Activated T-helper 1 cell treated with anti-CD3 and anti-CD28 coated beads, Interleukin-2, amount 50 U/mL, for 16 hours (primary cell): Measurements from ENCODE around the gene PRR23B.

Experiments used
- DNase-seq, 2 donors: peaks; one replicate each; pipeline ENCODE4 v3.0.0-alpha.2; 2020; ENCODE audit warnings: low read depth in 1 of 2, low spot score in 1 of 2

Gene PRR23B

GRCh38 chr3:138975351-138975750 lies 45.4 kb downstream of the PRR23B start:
- no peak for DNase-seq

- DNase-seq, result no peak
Measured at GRCh38 chr3:138974462-138974861, 46.3 kb downstream of the PRR23B start.

- no peak for DNase-seq
Measured at GRCh38 chr3:138972941-138973340, 47.8 kb downstream of the PRR23B start.

GRCh38 chr3:138971766-138972320 lies 48.9 kb downstream of the PRR23B start:
- DNase-seq, result no peak
